SK-N-MC (cell line): Measurements from ENCODE around the gene ACP4.

Experiments
- EZH2 ChIP-seq: fragments of 200-600 bp; sonication (generic); IDR thresholded peaks from one replicate; pipeline ENCODE4 v1.6.1; 2017; ENCODE audit warnings: antibody characterized with exemption
- FOXP2 ChIP-seq: optimal IDR thresholded peaks from 2 replicates; pipeline ENCODE3; 2011; ENCODE audit warnings: mild to moderate bottlenecking, moderate library complexity; ENCODE audit not compliant: insufficient read depth; ENCODE audit errors: extremely low read length, control extremely low read depth
- POLR2AphosphoS5 ChIP-seq: IDR thresholded peaks from 2 replicates; pipeline ENCODE4 v1.6.1; 2012; ENCODE audit warnings: mild to moderate bottlenecking, low read depth, low read length, borderline replicate concordance

DNA sequence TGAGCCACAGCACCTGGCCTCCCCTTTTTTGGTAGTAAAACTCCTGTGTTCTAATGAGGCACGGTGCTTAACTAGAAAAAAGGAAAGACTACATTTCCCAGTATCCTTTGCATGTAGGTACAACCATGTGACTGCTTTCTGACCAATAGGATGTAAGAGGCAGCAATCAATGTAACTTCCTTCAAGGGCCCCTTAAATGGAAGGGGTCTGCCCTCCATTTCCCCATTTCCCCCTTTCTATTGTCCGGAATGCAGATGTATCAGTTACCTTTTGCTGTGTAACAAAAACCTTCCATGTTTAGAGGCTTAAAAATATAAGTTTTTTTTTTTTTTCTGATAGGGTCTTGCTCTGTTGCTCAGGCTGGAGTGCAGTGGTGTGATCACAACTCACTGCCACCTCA lies 17.7 kb upstream of the ACP4 start:
- TF ChIP-seq POLR2AphosphoS5 (no peak), EZH2 (no peak), FOXP2 (no peak)
